Measurements from ENCODE around the gene PTGS1. TPM values are rescaled to one million over a fixed set of nuclear protein-coding genes. Genes with fewer than 3 reads are reported as not detected.

Gene PTGS1
- total and polyA plus RNA-seq, 2 donors (not counting 1 experiment from before 2014, with no cell fraction given): 9.5 to 15.3 TPM

DNA sequence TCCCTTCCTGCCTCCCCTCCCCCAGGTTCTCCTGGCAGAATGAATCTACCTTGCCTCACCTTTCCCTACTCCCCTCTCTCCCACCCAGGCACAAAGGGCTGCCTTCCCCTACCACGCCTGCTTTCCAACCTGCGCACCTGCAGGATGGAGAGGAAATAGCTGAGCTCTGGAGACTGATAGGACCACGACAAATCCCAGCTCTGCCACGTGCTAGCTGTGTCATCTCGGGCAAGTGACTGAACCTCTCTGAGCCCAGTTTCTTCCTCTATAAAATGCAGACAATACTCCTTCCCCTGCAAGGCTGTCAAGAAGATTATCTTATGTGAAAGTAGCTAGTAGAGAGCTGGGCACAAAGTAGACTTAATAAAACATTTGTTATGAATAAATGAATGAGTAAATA lies 31.2 kb upstream of the PTGS1 start:
- 72% methylated on average over 3 of the region's 5 CpGs for WGBS (ENCODE audit: insufficient coverage)
- Mint-ChIP-seq H3K27ac (no peak overlapping the region), H3K9me3 (ENCODE audit: insufficient read depth) (no peaks in the 10 kb centered on the region), H3K4me1 (peaks cover 7% of the 10 kb centered on the region), H3K4me3 (no peak overlapping the region), H3K27me3 (peaks cover 27% of the 10 kb centered on the region)
- H3K27ac ChIP-seq (ENCODE audit: low read length in 2 of 2): no peak overlapping the region
- ChIA-PET CTCF (interaction anchor here (5.2 to 15.5 kb wide), 2 partner anchors 11 to 217 kb away, joined by 20 to 323 read pairs; no protein-coding TSS in a partner anchor), POLR2A (no interaction called here)
- no peak overlapping the region for H3K4me3 ChIP-seq (ENCODE audit: control extremely low read depth in 1 of 5, extremely low read depth in 1 of 5, insufficient read depth in 1 of 5, low read depth in 2 of 5, low read length in 4 of 5)
- TF ChIP-seq EZH2 (IDR thresholded peaks at IDR 0.05; ENCODE audit: borderline replicate concordance, insufficient read depth, low read depth, low read length, poor library complexity, severe bottlenecking): no peak
- TF ChIP-seq, protein P1, sequence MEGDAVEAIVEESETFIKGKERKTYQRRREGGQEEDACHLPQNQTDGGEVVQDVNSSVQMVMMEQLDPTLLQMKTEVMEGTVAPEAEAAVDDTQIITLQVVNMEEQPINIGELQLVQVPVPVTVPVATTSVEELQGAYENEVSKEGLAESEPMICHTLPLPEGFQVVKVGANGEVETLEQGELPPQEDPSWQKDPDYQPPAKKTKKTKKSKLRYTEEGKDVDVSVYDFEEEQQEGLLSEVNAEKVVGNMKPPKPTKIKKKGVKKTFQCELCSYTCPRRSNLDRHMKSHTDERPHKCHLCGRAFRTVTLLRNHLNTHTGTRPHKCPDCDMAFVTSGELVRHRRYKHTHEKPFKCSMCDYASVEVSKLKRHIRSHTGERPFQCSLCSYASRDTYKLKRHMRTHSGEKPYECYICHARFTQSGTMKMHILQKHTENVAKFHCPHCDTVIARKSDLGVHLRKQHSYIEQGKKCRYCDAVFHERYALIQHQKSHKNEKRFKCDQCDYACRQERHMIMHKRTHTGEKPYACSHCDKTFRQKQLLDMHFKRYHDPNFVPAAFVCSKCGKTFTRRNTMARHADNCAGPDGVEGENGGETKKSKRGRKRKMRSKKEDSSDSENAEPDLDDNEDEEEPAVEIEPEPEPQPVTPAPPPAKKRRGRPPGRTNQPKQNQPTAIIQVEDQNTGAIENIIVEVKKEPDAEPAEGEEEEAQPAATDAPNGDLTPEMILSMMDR (IDR thresholded peaks at IDR 0.05): no peak
- no peaks in the 10 kb centered on the region for H3K79me2 ChIP-seq (ENCODE audit: control insufficient read depth, insufficient read depth, low read length)
- H4K20me1 ChIP-seq (ENCODE audit: control insufficient read depth, insufficient read depth, low read length, poor library complexity, severe bottlenecking): no peaks in the 10 kb centered on the region
- H3K9me3 ChIP-seq (ENCODE audit: control extremely low read depth in 1 of 3, control insufficient read depth in 2 of 3, insufficient read depth in 1 of 3, low read length in 2 of 3): no peaks in the 10 kb centered on the region
- DNase-seq (no peak), ATAC-seq (ENCODE audit: low read depth) (no peak)
- no peak overlapping the region for H3K9ac ChIP-seq (ENCODE audit: low read length)
- H2AFZ ChIP-seq (ENCODE audit: insufficient read depth, low read depth, low read length, poor library complexity, severe bottlenecking): no peak overlapping the region
- H3K4me1 ChIP-seq (ENCODE audit: control insufficient read depth in 2 of 2, insufficient read depth in 2 of 2, low read length in 2 of 2): peaks cover 0 to 10% of the 10 kb centered on the region in 2 donors
- no peak overlapping the region for H3K4me2 ChIP-seq (replicated peaks; ENCODE audit: low read depth, low read length, poor library complexity, severe bottlenecking)
- H3K27me3 ChIP-seq (replicated peaks in 1 of 4; ENCODE audit: control extremely low read depth in 1 of 4, control insufficient read depth in 3 of 4, insufficient read depth in 4 of 4, low read length in 3 of 4): peaks cover 0 to 13% (median 0%) of the 10 kb centered on the region in 4 experiments
- no peaks in the 10 kb centered on the region for H3K36me3 ChIP-seq (replicated peaks in 1 of 2; ENCODE audit: control extremely low read depth in 1 of 2, control insufficient read depth in 1 of 2, extremely low read depth in 1 of 2, insufficient read depth in 2 of 2, low read length in 1 of 2)
- intact Hi-C loops (cut with micrococcal nuclease): no loop called here

DNA sequence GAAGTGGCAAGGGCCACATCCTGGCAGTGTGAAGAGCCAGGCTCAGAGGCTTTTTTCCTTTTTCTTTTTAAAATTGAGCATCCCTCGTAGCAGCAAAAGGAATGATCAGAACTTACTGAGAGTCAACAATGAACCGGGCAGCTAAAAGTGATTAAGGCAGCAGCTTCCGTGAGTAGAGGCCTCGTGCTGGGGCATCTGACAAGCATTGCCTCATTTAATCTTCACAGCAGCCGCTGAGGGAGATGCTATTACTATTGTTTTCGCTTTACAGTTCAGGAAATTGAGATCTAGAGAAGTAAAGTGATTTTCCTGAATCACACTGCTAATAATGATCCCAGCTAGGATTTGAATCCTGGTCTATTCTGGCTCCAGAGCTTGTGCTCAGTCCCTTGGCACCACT lies 30.7 kb upstream of the PTGS1 start:
- TF ChIP-seq, protein P1 (IDR thresholded peaks at IDR 0.05): no peak
- no peak for TF ChIP-seq EZH2 (IDR thresholded peaks at IDR 0.05; ENCODE audit: borderline replicate concordance, insufficient read depth, low read depth, low read length, poor library complexity, severe bottlenecking)
- ChIA-PET CTCF (interaction anchor here (5.2 to 15.5 kb wide), 2 partner anchors 10 to 218 kb away, joined by 20 to 323 read pairs; no protein-coding TSS in a partner anchor), POLR2A (no interaction called here)
- no peak overlapping the region for H3K9ac ChIP-seq (ENCODE audit: low read length)
- no peak overlapping the region for H3K4me3 ChIP-seq (ENCODE audit: control extremely low read depth in 1 of 5, extremely low read depth in 1 of 5, insufficient read depth in 1 of 5, low read depth in 2 of 5, low read length in 4 of 5)
- Mint-ChIP-seq H3K4me3 (no peak overlapping the region), H3K4me1 (peaks cover 7% of the 10 kb centered on the region), H3K27me3 (peaks cover 29% of the 10 kb centered on the region), H3K27ac (no peak overlapping the region), H3K9me3 (ENCODE audit: insufficient read depth) (no peaks in the 10 kb centered on the region)
- no peaks in the 10 kb centered on the region for H3K9me3 ChIP-seq (ENCODE audit: control extremely low read depth in 1 of 3, control insufficient read depth in 2 of 3, insufficient read depth in 1 of 3, low read length in 2 of 3)
- 90% methylated on average over 5 of the region's 6 CpGs for WGBS (ENCODE audit: insufficient coverage)
- H3K79me2 ChIP-seq (ENCODE audit: control insufficient read depth, insufficient read depth, low read length): no peaks in the 10 kb centered on the region
- DNase-seq (no peak), ATAC-seq (ENCODE audit: low read depth) (no peak)
- H3K36me3 ChIP-seq (replicated peaks in 1 of 2; ENCODE audit: control extremely low read depth in 1 of 2, control insufficient read depth in 1 of 2, extremely low read depth in 1 of 2, insufficient read depth in 2 of 2, low read length in 1 of 2): no peaks in the 10 kb centered on the region
- intact Hi-C loops (cut with micrococcal nuclease): no loop called here
- H3K4me1 ChIP-seq (ENCODE audit: control insufficient read depth in 2 of 2, insufficient read depth in 2 of 2, low read length in 2 of 2): peaks cover 0 to 10% of the 10 kb centered on the region in 2 donors
- H3K27me3 ChIP-seq (replicated peaks in 1 of 4; ENCODE audit: control extremely low read depth in 1 of 4, control insufficient read depth in 3 of 4, insufficient read depth in 4 of 4, low read length in 3 of 4): peaks cover 0 to 13% (median 0%) of the 10 kb centered on the region in 4 experiments
- H3K4me2 ChIP-seq (replicated peaks; ENCODE audit: low read depth, low read length, poor library complexity, severe bottlenecking): no peak overlapping the region
- H2AFZ ChIP-seq (ENCODE audit: insufficient read depth, low read depth, low read length, poor library complexity, severe bottlenecking): no peak overlapping the region
- H4K20me1 ChIP-seq (ENCODE audit: control insufficient read depth, insufficient read depth, low read length, poor library complexity, severe bottlenecking): no peaks in the 10 kb centered on the region
- H3K27ac ChIP-seq (ENCODE audit: low read length in 2 of 2): no peak overlapping the region
